ENCODE measurements around the gene TAS2R46. TPM values are rescaled to one million over a fixed set of nuclear protein-coding genes. Genes with fewer than 3 reads are reported as not detected.

Gene TAS2R46
- total RNA-seq, 1 experiment from 2014 or later, result 3.1 TPM

- no peak for DNase-seq (ENCODE audit: low spot score)
- Histone ChIP-seq H3K27ac (ENCODE audit: low read depth, low read length, poor library complexity, severe bottlenecking) (no peak overlapping the region), H3K9me3 (ENCODE audit: low read depth, low read length, poor library complexity, severe bottlenecking) (no peaks in the 10 kb centered on the region), H3K36me3 (ENCODE audit: insufficient read depth, low read length, poor library complexity, severe bottlenecking) (no peaks in the 10 kb centered on the region), H3K4me3 (ENCODE audit: low read depth, low read length, poor library complexity, severe bottlenecking) (no peak overlapping the region), H3K27me3 (replicated peaks; ENCODE audit: insufficient read depth, low read depth, low read length, poor library complexity) (no peaks in the 10 kb centered on the region), H3K4me1 (ENCODE audit: insufficient read depth, low read length, poor library complexity, severe bottlenecking) (no peaks in the 10 kb centered on the region)
- no TSS peak for BruUV-seq (replicated peaks)
- ChIA-PET CTCF (no interaction called here), POLR2A (ENCODE audit: low non-redundant PET) (no interaction called here)
- intact Hi-C loops (cut with micrococcal nuclease; ENCODE audit: unreplicated experiment), result no loop called here
- TF ChIP-seq EZH2 (IDR thresholded peaks at IDR 0.05; ENCODE audit: borderline replicate concordance, low read depth, low read length, poor library complexity, severe bottlenecking) (no peak), CTCF (conservative IDR thresholded peaks at IDR 0.05; ENCODE audit: low read depth, low read length) (no peak)
Measured at GRCh38 chr12:11016937-11017336, 45.2 kb downstream of the TAS2R46 start.

GRCh38 chr12:11015775-11016430, 46.2 kb downstream of the TAS2R46 start:
- BruUV-seq (replicated peaks), result no TSS peak
- ChIA-PET CTCF (no interaction called here), POLR2A (ENCODE audit: low non-redundant PET) (no interaction called here)
- Histone ChIP-seq H3K9me3 (ENCODE audit: low read depth, low read length, poor library complexity, severe bottlenecking) (no peaks in the 10 kb centered on the region), H3K27me3 (replicated peaks; ENCODE audit: insufficient read depth, low read depth, low read length, poor library complexity) (no peaks in the 10 kb centered on the region), H3K4me1 (ENCODE audit: insufficient read depth, low read length, poor library complexity, severe bottlenecking) (no peaks in the 10 kb centered on the region), H3K27ac (ENCODE audit: low read depth, low read length, poor library complexity, severe bottlenecking) (no peak overlapping the region), H3K4me3 (ENCODE audit: low read depth, low read length, poor library complexity, severe bottlenecking) (no peak overlapping the region), H3K36me3 (ENCODE audit: insufficient read depth, low read length, poor library complexity, severe bottlenecking) (no peaks in the 10 kb centered on the region)
- intact Hi-C loops (cut with micrococcal nuclease; ENCODE audit: unreplicated experiment), result no loop called here
- DNase-seq (ENCODE audit: low spot score), result no peak
- TF ChIP-seq CTCF (conservative IDR thresholded peaks at IDR 0.05; ENCODE audit: low read depth, low read length), result no peak
- no peak for TF ChIP-seq EZH2 (IDR thresholded peaks at IDR 0.05; ENCODE audit: borderline replicate concordance, low read depth, low read length, poor library complexity, severe bottlenecking)

GRCh38 chr12:11014234-11014633, 47.9 kb downstream of the TAS2R46 start:
- Histone ChIP-seq H3K36me3 (ENCODE audit: insufficient read depth, low read length, poor library complexity, severe bottlenecking) (no peaks in the 10 kb centered on the region), H3K4me3 (ENCODE audit: low read depth, low read length, poor library complexity, severe bottlenecking) (no peak overlapping the region), H3K4me1 (ENCODE audit: insufficient read depth, low read length, poor library complexity, severe bottlenecking) (no peaks in the 10 kb centered on the region), H3K27ac (ENCODE audit: low read depth, low read length, poor library complexity, severe bottlenecking) (no peak overlapping the region), H3K27me3 (replicated peaks; ENCODE audit: insufficient read depth, low read depth, low read length, poor library complexity) (no peaks in the 10 kb centered on the region), H3K9me3 (ENCODE audit: low read depth, low read length, poor library complexity, severe bottlenecking) (no peaks in the 10 kb centered on the region)
- TF ChIP-seq CTCF (conservative IDR thresholded peaks at IDR 0.05; ENCODE audit: low read depth, low read length) (no peak), EZH2 (IDR thresholded peaks at IDR 0.05; ENCODE audit: borderline replicate concordance, low read depth, low read length, poor library complexity, severe bottlenecking) (no peak)
- no TSS peak for BruUV-seq (replicated peaks)
- ChIA-PET POLR2A (ENCODE audit: low non-redundant PET) (no interaction called here), CTCF (no interaction called here)
- intact Hi-C loops (cut with micrococcal nuclease; ENCODE audit: unreplicated experiment), result no loop called here
- DNase-seq (ENCODE audit: low spot score), result no peak

Other genes starting within 250 kb of the TAS2R46 start
- gene TAS2R10, start 235.9 kb downstream of the TAS2R46 start, total RNA-seq (2021), result 1.1 and 1.4 TPM in 2 replicates
- 5.8 and 6.9 TPM in 2 replicates for gene PRR4, start 212.8 kb downstream of the TAS2R46 start, total RNA-seq (2021)
- gene PRH1, start 178.0 kb downstream of the TAS2R46 start, total RNA-seq (2021), result 21.8 and 24.0 TPM in 2 replicates
- 1.5 and 2.3 TPM in 2 replicates for gene TAS2R13, start 152.7 kb downstream of the TAS2R46 start, total RNA-seq (2021)
- gene PRH2, start 133.1 kb downstream of the TAS2R46 start, total RNA-seq (2021), result not detected in 2 replicates
- 3.4 and 3.6 TPM in 2 replicates for gene TAS2R14, start 123.0 kb downstream of the TAS2R46 start, total RNA-seq (2021)
- 1.6 and 2.7 TPM in 2 replicates for gene TAS2R50, start 75.4 kb downstream of the TAS2R46 start, total RNA-seq (2021)
- 2.7 and 3.0 TPM in 2 replicates for gene TAS2R20, start 64.0 kb downstream of the TAS2R46 start, total RNA-seq (2021)
- 4.8 and 5.2 TPM in 2 replicates for gene TAS2R19, start 39.7 kb downstream of the TAS2R46 start, total RNA-seq (2021)
- gene TAS2R31, start 30.9 kb downstream of the TAS2R46 start, total RNA-seq (2021), result 4.4 and 5.2 TPM in 2 replicates
- 2.3 and 2.6 TPM in 2 replicates for gene TAS2R43, start 30.0 kb upstream of the TAS2R46 start, total RNA-seq (2021)
- 3.5 and 3.7 TPM in 2 replicates for gene TAS2R30, start 72.3 kb upstream of the TAS2R46 start, total RNA-seq (2021)
- 12.6 and 15.7 TPM in 2 replicates for gene SMIM10L1, start 108.9 kb upstream of the TAS2R46 start, total RNA-seq (2021)
- not detected in 2 replicates for gene TAS2R42, start 124.6 kb upstream of the TAS2R46 start, total RNA-seq (2021)
- gene PRB3, start 207.4 kb upstream of the TAS2R46 start, total RNA-seq (2021), result not detected in 2 replicates
- not detected in 2 replicates for gene PRB4, start 248.1 kb upstream of the TAS2R46 start, total RNA-seq (2021)